HepG2 (cell line): Measurements from ENCODE around the gene GRK5. TPM values are rescaled to one million over a fixed set of nuclear protein-coding genes. Genes with fewer than 3 reads are reported as not detected.

ENCODE experiments used
- ARNTL ChIP-seq: sonication (generic); formaldehyde crosslinking; IDR thresholded peaks from 2 replicates; pipeline ENCODE4 v1.4.0; 2020; ENCODE audit warnings: mild to moderate bottlenecking, missing genetic modification reagents
- BRCA1 ChIP-seq: sonication (generic); formaldehyde crosslinking; IDR thresholded peaks from 2 replicates; pipeline ENCODE4 v1.4.0; 2020; ENCODE audit warnings: missing genetic modification reagents
- CENPX ChIP-seq: sonication (generic); formaldehyde crosslinking; IDR thresholded peaks from 2 replicates; pipeline ENCODE4 v1.9.0; 2021; ENCODE audit warnings: mild to moderate bottlenecking, missing genetic modification reagents, moderate library complexity
- ETV6 ChIP-seq: sonication (generic); formaldehyde crosslinking; conservative IDR thresholded peaks from 2 replicates; pipeline ENCODE4 v1.4.0; 2020; ENCODE audit warnings: missing genetic modification reagents
- FOXA3 ChIP-seq: IDR thresholded peaks from 2 replicates; pipeline ENCODE4 v1.6.1; 2016; ENCODE audit warnings: missing genetic modification reagents, missing compliant biosample characterization
- KAT8 ChIP-seq: IDR thresholded peaks from 2 replicates; pipeline ENCODE4 v1.6.1; 2016; ENCODE audit warnings: missing genetic modification reagents, missing compliant biosample characterization
- KLF11 ChIP-seq: IDR thresholded peaks from 2 replicates; pipeline ENCODE4 v1.6.1; 2016; ENCODE audit warnings: missing compliant biosample characterization
- MEIS2 ChIP-seq: sonication (generic); formaldehyde crosslinking; IDR thresholded peaks from 2 replicates; pipeline ENCODE4 v1.9.0; 2021; ENCODE audit warnings: mild to moderate bottlenecking, missing genetic modification reagents
- SNRNP70 ChIP-seq: fragments of 200-400 bp; formaldehyde crosslinking; IDR thresholded peaks from 2 replicates; pipeline ENCODE4 v1.6.1; 2017; ENCODE audit warnings: mild to moderate bottlenecking, low read depth, low read length, moderate library complexity
- ZNF160 ChIP-seq: sonication (generic); formaldehyde crosslinking; IDR thresholded peaks from 2 replicates; pipeline ENCODE4 v1.8.0; 2022; ENCODE audit warnings: mild to moderate bottlenecking, inconsistent platforms, missing genetic modification reagents
- ZNF333 ChIP-seq: sonication (generic); formaldehyde crosslinking; IDR thresholded peaks from 2 replicates; pipeline ENCODE4 v1.4.0; 2020; ENCODE audit warnings: mild to moderate bottlenecking, missing genetic modification reagents, borderline replicate concordance
- ZNF446 ChIP-seq: sonication (generic); formaldehyde crosslinking; IDR thresholded peaks from 2 replicates; pipeline ENCODE4 v1.5.0; 2020; ENCODE audit warnings: mild to moderate bottlenecking, missing genetic modification reagents
- ZNF724P ChIP-seq: sonication (generic); formaldehyde crosslinking; IDR thresholded peaks from 2 replicates; pipeline ENCODE4 v1.8.0; 2022; ENCODE audit warnings: missing genetic modification reagents, borderline replicate concordance
- polyA plus RNA-seq, 8 experiments: library from polyadenylated mRNA; depleted of rRNA in 3 of 8; stranded (reverse) in 7 of 8; unstranded in 1 of 8; fragments of >200 nt; fragmentation: Illumina TruSeq in 4 of 8; extraction: Trizol in 4 of 8; gene quantifications; 2 replicates each; pipeline versions ENCODE4 v1.2.1 to v1.2.3, GENCODE V29; 2011 to 2016; ENCODE audit warnings: low read depth in 4 of 8, missing spikeins in 1 of 8, mixed read lengths in 1 of 8; ENCODE audit not compliant: insufficient read depth in 1 of 8
- total RNA-seq, 5 experiments: library from RNA; depleted of rRNA; stranded (reverse); fragments of >200 nt; fragmentation: Illumina TruSeq; extraction: Trizol; gene quantifications; 2 replicates each; pipeline ENCODE4 v1.2.3, GENCODE V29; 2016; ENCODE audit warnings: low read depth in 1 of 5
- TF ChIP-seq, protein P1 (sequence below): sonication (generic); formaldehyde crosslinking; IDR thresholded peaks from 2 replicates; pipeline ENCODE4 v1.4.0; 2020; ENCODE audit warnings: mild to moderate bottlenecking, missing genetic modification reagents
- TF ChIP-seq, protein P2 (sequence below): sonication (generic); formaldehyde crosslinking; IDR thresholded peaks from 2 replicates; pipeline ENCODE4 v1.4.0; 2020; ENCODE audit warnings: missing genetic modification reagents
- TF ChIP-seq, protein P3 (sequence below): sonication (generic); formaldehyde crosslinking; IDR thresholded peaks from 2 replicates; pipeline ENCODE4 v1.4.0; 2020; ENCODE audit warnings: mild to moderate bottlenecking, missing genetic modification reagents
- TF ChIP-seq, protein P4 (sequence below): sonication (generic); formaldehyde crosslinking; IDR thresholded peaks from 2 replicates; pipeline ENCODE4 v1.4.0; 2020; ENCODE audit warnings: missing genetic modification reagents

GRK5 gene
- total and polyA plus RNA-seq, 2 of the 13 experiments (the other 11 are each of a cell fraction or from before 2014, with no cell fraction given), result 10.4 to 12.6 TPM

DNA sequence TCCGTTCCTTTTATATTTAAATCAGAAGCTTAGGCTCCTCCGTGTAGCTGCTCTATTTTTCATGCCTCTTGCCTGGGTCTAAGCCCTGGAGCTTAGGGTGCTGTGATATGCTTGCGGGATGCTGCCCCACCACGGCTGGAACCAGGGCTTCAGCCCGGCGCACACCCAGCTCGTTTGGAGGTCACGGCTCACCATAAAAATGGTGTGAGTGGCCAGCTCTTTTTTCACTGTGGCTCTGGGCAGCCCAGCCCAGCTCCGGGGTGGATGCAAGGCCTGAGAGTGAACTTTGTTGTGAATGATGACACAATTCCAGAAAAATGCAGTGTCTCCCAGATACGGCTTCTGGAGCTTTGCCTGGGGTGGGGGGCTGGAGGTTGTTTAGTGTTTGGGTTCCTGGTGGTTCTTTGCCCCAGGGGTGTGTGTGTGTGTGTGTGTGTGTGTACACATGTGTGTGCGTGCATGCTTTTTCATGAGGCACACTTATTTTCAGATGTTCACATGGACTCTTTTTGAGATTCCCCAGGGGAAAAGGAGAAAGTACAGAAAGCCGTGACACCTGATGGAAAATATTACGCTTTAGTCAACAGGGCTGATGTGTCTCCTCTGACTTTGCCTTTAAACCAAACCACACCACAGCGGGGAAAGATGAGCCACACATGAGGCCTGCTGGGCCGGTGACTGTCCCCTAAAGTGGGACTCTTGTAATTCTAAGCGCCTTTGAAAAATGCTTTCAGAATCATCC is 46.2 kb downstream of the GRK5 start (continued):
- TF ChIP-seq ETV6 (CRISPR knock-in tag) (0 out of 2 replicates have a peak, but pooled peaks have one; percentile 13), CENPX (CRISPR knock-in tag) (no peak), FOXA3 (CRISPR knock-in tag) (peak; percentile 51), KLF11 (CRISPR knock-in tag) (no peak), BRCA1 (CRISPR knock-in tag) (0 out of 2 replicates have a peak, but pooled peaks have one; percentile 46), ZNF333 (0 out of 2 replicates have a peak, but pooled peaks have one; percentile 64), MEIS2 (peak; percentile 13; the same call in 1 of the 2 replicates), ZNF160 (CRISPR knock-in tag) (0 out of 2 replicates have a peak, but pooled peaks have one; percentile 48), ZNF446 (CRISPR knock-in tag) (0 out of 2 replicates have a peak, but pooled peaks have one; percentile 40), KAT8 (CRISPR knock-in tag) (peak; percentile 53), SNRNP70 (no peak), ZNF724P (CRISPR knock-in tag) (peak; percentile 28; the same call in 1 of the 2 replicates), ARNTL (CRISPR knock-in tag) (peak; percentile 66)
- TF ChIP-seq, protein P1, sequence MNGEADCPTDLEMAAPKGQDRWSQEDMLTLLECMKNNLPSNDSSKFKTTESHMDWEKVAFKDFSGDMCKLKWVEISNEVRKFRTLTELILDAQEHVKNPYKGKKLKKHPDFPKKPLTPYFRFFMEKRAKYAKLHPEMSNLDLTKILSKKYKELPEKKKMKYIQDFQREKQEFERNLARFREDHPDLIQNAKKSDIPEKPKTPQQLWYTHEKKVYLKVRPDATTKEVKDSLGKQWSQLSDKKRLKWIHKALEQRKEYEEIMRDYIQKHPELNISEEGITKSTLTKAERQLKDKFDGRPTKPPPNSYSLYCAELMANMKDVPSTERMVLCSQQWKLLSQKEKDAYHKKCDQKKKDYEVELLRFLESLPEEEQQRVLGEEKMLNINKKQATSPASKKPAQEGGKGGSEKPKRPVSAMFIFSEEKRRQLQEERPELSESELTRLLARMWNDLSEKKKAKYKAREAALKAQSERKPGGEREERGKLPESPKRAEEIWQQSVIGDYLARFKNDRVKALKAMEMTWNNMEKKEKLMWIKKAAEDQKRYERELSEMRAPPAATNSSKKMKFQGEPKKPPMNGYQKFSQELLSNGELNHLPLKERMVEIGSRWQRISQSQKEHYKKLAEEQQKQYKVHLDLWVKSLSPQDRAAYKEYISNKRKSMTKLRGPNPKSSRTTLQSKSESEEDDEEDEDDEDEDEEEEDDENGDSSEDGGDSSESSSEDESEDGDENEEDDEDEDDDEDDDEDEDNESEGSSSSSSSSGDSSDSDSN, result peak; percentile 71
- TF ChIP-seq, protein P2, sequence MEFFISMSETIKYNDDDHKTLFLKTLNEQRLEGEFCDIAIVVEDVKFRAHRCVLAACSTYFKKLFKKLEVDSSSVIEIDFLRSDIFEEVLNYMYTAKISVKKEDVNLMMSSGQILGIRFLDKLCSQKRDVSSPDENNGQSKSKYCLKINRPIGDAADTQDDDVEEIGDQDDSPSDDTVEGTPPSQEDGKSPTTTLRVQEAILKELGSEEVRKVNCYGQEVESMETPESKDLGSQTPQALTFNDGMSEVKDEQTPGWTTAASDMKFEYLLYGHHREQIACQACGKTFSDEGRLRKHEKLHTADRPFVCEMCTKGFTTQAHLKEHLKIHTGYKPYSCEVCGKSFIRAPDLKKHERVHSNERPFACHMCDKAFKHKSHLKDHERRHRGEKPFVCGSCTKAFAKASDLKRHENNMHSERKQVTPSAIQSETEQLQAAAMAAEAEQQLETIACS (CRISPR knock-in tag), result no peak
- TF ChIP-seq, protein P3, sequence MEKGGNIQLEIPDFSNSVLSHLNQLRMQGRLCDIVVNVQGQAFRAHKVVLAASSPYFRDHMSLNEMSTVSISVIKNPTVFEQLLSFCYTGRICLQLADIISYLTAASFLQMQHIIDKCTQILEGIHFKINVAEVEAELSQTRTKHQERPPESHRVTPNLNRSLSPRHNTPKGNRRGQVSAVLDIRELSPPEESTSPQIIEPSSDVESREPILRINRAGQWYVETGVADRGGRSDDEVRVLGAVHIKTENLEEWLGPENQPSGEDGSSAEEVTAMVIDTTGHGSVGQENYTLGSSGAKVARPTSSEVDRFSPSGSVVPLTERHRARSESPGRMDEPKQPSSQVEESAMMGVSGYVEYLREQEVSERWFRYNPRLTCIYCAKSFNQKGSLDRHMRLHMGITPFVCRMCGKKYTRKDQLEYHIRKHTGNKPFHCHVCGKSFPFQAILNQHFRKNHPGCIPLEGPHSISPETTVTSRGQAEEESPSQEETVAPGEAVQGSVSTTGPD, result peak; percentile 89
- TF ChIP-seq, protein P4, sequence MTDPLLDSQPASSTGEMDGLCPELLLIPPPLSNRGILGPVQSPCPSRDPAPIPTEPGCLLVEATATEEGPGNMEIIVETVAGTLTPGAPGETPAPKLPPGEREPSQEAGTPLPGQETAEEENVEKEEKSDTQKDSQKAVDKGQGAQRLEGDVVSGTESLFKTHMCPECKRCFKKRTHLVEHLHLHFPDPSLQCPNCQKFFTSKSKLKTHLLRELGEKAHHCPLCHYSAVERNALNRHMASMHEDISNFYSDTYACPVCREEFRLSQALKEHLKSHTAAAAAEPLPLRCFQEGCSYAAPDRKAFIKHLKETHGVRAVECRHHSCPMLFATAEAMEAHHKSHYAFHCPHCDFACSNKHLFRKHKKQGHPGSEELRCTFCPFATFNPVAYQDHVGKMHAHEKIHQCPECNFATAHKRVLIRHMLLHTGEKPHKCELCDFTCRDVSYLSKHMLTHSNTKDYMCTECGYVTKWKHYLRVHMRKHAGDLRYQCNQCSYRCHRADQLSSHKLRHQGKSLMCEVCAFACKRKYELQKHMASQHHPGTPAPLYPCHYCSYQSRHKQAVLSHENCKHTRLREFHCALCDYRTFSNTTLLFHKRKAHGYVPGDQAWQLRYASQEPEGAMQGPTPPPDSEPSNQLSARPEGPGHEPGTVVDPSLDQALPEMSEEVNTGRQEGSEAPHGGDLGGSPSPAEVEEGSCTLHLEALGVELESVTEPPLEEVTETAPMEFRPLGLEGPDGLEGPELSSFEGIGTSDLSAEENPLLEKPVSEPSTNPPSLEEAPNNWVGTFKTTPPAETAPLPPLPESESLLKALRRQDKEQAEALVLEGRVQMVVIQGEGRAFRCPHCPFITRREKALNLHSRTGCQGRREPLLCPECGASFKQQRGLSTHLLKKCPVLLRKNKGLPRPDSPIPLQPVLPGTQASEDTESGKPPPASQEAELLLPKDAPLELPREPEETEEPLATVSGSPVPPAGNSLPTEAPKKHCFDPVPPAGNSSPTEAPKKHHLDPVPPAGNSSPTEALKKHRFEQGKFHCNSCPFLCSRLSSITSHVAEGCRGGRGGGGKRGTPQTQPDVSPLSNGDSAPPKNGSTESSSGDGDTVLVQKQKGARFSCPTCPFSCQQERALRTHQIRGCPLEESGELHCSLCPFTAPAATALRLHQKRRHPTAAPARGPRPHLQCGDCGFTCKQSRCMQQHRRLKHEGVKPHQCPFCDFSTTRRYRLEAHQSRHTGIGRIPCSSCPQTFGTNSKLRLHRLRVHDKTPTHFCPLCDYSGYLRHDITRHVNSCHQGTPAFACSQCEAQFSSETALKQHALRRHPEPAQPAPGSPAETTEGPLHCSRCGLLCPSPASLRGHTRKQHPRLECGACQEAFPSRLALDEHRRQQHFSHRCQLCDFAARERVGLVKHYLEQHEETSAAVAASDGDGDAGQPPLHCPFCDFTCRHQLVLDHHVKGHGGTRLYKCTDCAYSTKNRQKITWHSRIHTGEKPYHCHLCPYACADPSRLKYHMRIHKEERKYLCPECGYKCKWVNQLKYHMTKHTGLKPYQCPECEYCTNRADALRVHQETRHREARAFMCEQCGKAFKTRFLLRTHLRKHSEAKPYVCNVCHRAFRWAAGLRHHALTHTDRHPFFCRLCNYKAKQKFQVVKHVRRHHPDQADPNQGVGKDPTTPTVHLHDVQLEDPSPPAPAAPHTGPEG (CRISPR knock-in tag), result 0 out of 2 replicates have a peak, but pooled peaks have one; percentile 33
